NCI-H526 (cell line): ENCODE results near the gene THRSP.
"Not testable (repeated sequence)": the region's sequence is repeated elsewhere in the genome, so short reads cannot be mapped to it uniquely, and the experiment has no call there.

ENCODE experiments used
- DNase-seq, 2 experiments: peaks; one replicate each; lab custom pipeline; 2025; lab: John Stamatoyannopoulos, UW

Gene THRSP

GRCh38 chr11:78039391-78039918 is 24.2 kb upstream of the THRSP start:
- no peak for DNase-seq

DNA sequence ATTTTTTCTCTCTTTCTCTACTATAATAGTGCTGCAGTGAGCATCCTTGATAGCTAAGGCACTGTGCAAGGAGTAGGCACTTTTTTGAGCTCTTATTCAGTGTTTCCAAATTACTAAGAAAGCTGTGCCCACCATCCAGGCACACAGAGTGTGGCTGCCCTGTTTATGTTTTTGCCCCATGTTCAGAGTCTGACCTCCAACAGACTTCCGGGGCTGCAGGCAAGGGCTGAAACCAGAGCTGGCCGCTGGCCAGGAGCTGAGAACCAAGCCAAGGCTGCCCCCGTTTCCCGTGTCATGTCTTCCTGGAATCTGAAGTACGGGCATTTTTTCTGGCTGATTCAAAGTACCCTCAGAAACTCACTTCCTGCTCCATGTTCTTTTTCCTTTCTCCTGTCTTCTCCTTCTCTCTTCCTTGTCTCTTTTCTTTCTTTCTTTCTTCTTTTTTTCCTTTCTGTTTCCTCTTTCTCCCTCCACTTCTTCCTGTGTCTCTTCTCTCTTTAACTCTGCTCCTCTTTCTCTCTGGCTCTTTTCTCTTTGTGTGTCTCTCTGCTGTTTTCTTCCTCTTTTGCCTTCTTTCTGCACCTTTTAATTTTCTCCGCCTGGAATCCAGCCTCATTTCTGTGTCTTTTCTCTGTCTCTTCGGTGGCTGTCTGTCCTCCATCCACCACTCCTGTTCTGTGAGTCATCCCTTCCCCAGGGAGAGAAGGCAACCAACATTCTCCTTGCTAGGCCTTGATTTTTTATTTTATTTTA is 23.6 kb upstream of the THRSP start:
- no peak for DNase-seq

DNA sequence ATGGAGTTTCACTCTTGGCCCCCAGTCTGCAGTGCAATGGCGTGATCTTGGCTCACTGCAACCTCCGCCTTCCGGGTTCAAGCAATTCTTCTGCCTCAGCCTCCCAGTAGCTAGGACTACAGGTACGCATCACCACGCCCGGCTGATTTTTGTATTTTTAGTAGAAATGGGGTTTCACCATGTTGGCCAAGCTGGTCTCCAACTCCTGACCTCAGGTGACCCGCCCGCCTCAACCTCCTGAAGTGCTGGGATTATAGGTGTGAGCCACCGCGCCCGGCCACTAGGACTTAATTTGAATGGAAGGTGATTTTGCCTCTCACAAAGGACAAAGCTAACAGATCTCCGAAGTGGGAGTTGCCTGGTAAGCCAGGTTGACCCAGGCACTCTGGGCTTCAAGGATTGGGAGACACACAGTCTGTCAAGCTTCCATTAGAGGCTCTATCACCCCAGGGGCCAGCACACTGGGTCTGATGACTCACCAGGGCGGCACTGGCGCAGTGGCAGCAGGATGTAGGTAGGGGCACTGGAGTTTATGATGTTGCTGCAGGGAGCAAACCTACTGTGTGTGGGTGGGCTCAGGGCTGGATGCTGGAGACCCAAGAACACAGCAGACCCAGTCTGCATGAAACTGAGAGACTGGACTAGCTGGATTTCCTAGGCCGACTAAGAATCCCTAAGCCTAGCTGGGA is 22.8 kb upstream of the THRSP start:
- no peak for DNase-seq

GRCh38 chr11:78041380-78041719 is 22.3 kb upstream of the THRSP start:
- not testable (repeated sequence) for DNase-seq

- DNase-seq = no peak
Observed at GRCh38 chr11:78041843-78042440, 21.7 kb upstream of the THRSP start.

- no peak for DNase-seq
Observed at GRCh38 chr11:78044706-78045105, 19.0 kb upstream of the THRSP start.

- peak in 1 of 2 experiments; percentile 77 for DNase-seq
Observed at GRCh38 chr11:78045851-78046485, 17.7 kb upstream of the THRSP start.

DNA sequence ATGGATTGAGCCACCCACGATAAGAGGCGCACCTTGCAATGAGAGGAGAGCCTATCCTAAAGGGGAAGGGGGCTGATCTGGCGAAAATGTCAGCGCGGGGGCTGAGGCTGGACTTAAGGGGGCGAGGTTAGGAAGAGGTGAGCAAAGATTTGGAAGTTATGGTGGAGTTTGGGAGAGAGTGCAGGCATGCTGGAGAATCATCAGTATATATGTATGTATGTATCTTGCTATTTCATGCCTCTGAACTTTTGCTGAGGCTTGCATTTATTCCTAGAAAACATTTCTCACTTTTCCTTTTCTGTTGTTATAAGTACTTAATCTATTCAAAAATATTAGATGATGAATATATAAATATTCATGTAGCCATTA is 17.2 kb upstream of the THRSP start:
- no peak for DNase-seq

DNA sequence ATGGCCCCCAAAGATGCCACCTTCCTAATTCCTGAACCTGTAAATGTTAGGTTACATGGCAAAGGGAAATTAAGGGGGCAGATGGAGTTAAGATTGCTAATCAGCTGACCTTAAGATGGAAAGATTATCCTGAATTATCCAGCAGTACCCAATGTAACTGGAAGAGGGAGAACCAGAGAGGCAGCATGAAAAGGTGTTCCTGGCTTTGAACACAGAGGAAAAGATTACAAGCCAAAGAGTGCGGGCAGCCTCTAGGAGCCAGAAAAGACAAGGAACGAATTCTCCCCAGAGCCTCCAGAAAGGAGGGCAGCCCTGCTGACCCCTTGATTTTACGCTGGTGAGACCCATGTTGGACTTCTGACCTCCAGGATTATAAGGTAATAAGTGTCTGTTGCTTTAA is 15.1 kb upstream of the THRSP start:
- no peak for DNase-seq

- no peak for DNase-seq
Observed at GRCh38 chr11:78049348-78049747, 14.3 kb upstream of the THRSP start.

GRCh38 chr11:78050964-78051831 is 12.5 kb upstream of the THRSP start:
- no peak for DNase-seq

DNA sequence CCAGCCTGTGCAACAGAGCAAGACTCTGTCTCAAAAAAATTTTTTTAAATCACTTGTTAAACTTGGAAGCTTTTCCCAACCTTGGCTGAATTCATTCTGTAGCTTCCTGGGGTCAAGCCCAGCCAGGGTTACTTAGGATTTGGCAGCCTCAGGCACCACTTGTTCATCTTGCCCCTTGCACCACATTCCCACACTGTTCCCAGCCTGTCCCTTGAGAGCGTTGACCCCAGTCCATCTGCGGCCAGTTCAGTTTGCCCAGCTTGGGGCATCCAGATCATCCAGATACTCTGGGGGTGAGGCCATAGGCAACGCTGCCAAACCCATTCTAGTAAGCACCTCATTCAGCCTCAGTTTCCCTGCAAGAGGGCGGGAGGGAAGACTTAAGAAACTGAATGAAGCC is 8.7 kb upstream of the THRSP start:
- DNase-seq = no peak

DNA sequence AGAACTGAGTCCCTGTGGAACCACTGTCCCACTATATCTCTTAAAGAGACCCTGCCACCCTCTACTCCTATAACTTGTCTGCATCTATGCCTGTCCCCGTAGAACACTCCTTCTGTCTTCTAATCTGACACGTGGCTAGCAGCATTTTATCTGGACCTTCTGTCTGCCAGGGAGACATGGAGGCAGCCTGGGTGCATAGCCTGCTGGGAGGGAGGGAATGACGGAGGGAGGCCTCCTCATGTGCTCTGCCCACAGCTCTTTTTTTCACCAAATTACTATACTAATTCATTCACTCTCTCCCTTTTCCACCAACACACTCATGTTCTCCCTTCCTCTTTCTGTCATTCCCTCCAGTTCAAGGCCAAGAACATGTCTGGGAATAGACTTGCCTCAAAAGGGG is 7.6 kb upstream of the THRSP start:
- DNase-seq = no peak

DNA sequence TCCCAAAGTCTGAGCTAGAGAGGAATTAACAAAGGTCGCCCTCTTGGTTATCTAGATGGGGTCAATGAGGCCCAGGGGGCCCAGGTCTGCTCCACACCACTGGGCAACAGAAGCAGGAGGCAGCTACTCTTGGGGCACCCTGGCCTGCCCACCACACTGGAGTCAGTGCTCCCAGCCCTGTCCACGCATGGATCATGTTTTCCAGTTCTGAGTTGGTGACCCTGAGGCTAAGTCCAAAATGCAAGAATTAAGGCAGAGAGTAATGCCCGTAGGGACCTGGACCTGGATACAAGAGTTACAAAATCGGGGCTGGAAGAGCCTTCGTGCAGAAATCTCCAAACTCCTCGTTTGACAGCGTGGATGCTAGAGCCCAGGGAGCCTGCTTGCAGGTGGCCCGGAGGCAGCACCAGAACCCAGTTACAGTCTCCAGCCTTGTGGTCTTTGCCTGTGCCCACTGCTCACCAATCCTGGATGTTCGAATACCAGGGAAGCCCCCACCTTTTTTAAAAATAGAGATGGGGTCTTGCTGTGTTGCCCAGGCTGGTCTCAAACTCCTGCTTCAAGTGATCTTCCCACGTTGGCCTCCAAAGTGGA is 6.1 kb upstream of the THRSP start:
- DNase-seq = no peak

GRCh38 chr11:78059749-78060328 is 3.8 kb upstream of the THRSP start:
- DNase-seq = not testable (repeated sequence)

DNA sequence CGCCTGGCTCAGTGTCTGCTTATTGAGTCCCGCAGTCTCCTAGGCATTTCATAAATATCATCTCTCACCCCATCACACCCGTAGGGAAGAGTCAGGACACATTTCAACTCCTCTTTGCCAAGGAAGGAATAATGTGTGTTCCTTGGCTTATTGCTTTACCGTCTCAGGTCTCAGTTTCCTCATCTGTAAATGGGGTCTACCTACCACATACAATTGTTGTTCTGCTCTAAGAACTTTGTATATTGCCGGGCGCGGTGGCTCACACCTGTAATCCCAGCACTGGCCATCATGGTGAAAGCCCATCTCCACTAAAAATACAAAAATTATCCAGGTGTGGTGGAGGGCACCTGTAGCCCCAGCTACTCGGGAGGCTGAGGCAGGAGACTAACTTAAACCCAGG is 3.1 kb upstream of the THRSP start:
- no peak for DNase-seq

GRCh38 chr11:78061088-78061920 is 2.4 kb upstream of the THRSP start:
- DNase-seq = no peak

DNA sequence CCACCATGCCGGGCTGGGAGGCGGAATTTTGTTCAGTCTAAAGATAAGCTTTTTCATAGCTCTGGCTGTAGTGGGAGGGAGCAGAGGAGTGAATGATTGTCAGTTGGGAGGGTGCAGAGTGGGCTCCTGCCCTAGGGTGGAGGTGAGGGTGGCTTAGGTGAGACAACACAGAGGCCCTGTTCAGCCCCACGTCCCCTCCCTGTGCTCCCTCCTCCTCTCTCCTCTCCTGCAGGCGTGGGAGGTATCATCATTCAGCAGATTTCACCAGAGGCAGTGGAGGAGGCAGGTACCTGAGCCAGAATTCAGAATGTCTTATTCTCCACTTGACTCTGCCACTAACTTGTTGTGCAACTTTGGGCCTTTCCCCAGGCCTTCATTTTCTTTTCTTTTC is 1.7 kb upstream of the THRSP start:
- DNase-seq = no peak

- no peak for DNase-seq
Observed at GRCh38 chr11:78062671-78063070, 990 bp upstream of the THRSP start.

DNA sequence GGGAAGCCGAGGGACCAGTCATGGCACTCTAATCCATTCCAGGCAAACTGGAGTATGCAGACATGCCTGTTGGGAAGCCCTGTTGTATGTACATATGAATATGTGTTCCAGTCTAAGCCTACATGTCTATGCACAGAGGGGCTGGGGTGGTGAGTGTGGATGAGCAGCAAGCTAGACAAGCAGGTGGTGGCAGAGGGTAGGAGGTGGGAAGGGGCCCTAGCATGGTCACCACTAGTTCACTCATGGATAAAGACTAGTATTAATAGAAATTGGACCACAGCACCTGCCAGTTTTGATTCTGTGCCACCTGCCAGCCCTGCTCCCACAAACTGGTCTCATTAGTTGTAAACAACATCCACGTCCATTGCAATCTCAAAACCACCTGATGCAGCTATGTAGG is 1.5 kb downstream of the THRSP start:
- no peak for DNase-seq
